ENCODE data around the gene APOBEC2. TPM values are rescaled to one million over a fixed set of nuclear protein-coding genes. Genes with fewer than 3 reads are reported as not detected.
A peak's percentile ranks its signal among the peaks of the same experiment; 100 is the strongest.

Gene APOBEC2
- total and polyA plus RNA-seq, 9 of the 15 experiments (the other 6 are each of a cell fraction or from before 2014, with no cell fraction given) = 0.25 to 1.6 TPM; not detected in 7

DNA sequence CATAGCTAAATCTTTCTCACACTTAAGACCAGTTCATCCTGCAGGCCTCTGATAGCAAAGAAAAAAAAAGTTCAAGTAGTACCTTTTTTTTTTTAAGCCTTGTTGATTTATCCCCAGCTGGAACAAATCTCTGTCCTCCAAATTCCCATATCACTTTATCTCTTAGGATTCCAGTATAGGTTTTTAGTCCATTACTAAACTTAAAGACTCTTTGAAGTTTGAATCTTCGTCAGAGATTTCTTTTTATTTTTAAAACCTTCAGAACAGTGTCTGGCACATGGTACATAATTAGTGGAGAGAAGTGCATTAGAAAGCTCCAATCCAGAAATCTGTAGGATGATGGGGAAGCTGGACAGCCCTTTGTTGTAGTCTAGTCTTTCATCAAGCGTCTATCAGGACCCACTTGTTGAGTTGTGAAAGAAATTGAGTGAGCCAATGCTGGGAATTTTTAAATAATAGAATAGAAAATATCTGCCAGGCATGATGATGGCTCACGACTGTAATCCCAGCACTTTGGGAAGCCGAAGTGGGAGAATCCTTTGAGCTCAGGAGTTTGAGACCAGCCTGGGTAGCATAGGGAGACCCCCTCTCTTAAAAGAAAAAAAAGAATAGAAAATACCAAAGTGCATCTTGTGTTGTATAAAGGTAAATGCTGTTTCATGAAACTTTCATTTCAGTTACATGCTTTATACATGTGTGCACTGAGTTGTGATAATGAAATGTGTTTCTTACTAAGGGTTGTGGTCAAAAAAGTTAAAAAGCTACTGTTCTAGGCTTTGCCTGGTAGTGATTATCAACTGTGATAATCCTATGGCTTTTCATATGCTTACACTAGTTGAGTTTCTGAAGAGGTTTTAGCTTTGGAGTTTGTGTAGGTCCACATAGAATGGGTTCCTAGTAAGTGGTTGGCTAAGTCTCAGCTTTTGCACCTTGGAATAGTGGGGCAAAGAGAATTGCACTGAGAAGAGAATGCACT lies 22.9 kb downstream of the APOBEC2 start (continued):
- TF ChIP-seq, protein P1, sequence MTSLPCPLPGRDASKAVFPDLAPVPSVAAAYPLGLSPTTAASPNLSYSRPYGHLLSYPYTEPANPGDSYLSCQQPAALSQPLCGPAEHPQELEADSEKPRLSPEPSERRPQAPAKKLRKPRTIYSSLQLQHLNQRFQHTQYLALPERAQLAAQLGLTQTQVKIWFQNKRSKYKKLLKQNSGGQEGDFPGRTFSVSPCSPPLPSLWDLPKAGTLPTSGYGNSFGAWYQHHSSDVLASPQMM (CRISPR knock-in tag; IDR thresholded peaks at IDR 0.05) = no peak
- TF ChIP-seq, protein P2, sequence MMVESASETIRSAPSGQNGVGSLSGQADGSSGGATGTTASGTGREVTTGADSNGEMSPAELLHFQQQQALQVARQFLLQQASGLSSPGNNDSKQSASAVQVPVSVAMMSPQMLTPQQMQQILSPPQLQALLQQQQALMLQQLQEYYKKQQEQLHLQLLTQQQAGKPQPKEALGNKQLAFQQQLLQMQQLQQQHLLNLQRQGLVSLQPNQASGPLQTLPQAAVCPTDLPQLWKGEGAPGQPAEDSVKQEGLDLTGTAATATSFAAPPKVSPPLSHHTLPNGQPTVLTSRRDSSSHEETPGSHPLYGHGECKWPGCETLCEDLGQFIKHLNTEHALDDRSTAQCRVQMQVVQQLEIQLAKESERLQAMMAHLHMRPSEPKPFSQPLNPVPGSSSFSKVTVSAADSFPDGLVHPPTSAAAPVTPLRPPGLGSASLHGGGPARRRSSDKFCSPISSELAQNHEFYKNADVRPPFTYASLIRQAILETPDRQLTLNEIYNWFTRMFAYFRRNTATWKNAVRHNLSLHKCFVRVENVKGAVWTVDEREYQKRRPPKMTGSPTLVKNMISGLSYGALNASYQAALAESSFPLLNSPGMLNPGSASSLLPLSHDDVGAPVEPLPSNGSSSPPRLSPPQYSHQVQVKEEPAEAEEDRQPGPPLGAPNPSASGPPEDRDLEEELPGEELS (CRISPR knock-in tag; IDR thresholded peaks at IDR 0.05; ENCODE audit: borderline replicate concordance) = no peak
- peak; percentile 48 for TF ChIP-seq CBFA2T3 (IDR thresholded peaks at IDR 0.05)
- TF ChIP-seq IRF9 (tag; IDR thresholded peaks at IDR 0.05) = no peak
- TF ChIP-seq TAL1 (IDR thresholded peaks at IDR 0.05) = peak; percentile 26; the same call in 1 of the 2 replicates
- TF ChIP-seq ATF7 (IDR thresholded peaks at IDR 0.05) = no peak
- TF ChIP-seq HMG20B (CRISPR knock-in tag; IDR thresholded peaks at IDR 0.05) = no peak
- no peak for TF ChIP-seq JUND (IDR thresholded peaks at IDR 0.05; ENCODE audit: borderline replicate concordance, low read depth, low read length)
- no peak for TF ChIP-seq JUND (tag; IDR thresholded peaks at IDR 0.05; ENCODE audit: borderline replicate concordance, low read depth, low read length)

Data from K562 (cell line).